GM06990 (cell line): ENCODE data around the gene EGFR.

Experiments
- DNase-seq: peaks from one replicate; pipeline ENCODE4 v3.0.0-alpha.2; 2011; ENCODE audit not compliant: insufficient read length; ENCODE audit errors: extremely low read depth
- H3K27me3 ChIP-seq: replicated peaks from 2 replicates; pipeline ENCODE4 v1.6.0; 2011; ENCODE audit warnings: low read length; ENCODE audit not compliant: control insufficient read depth, insufficient read depth
- H3K36me3 ChIP-seq: 2 replicates; pipeline ENCODE4 v1.5.1; 2011; ENCODE audit warnings: low read length; ENCODE audit not compliant: control insufficient read depth, insufficient read depth
- H3K4me3 ChIP-seq: replicated peaks from 2 replicates; pipeline ENCODE4 v1.5.1; 2011; ENCODE audit warnings: low read depth, mild to moderate bottlenecking, control low read depth, low read length
- TF ChIP-seq, protein P1 (sequence below): IDR thresholded peaks from 2 replicates; pipeline ENCODE4 v1.5.1; 2011; ENCODE audit warnings: low read length, control low read depth, mild to moderate bottlenecking, inconsistent platforms; ENCODE audit not compliant: insufficient read depth, poor library complexity, severe bottlenecking

EGFR gene

DNA sequence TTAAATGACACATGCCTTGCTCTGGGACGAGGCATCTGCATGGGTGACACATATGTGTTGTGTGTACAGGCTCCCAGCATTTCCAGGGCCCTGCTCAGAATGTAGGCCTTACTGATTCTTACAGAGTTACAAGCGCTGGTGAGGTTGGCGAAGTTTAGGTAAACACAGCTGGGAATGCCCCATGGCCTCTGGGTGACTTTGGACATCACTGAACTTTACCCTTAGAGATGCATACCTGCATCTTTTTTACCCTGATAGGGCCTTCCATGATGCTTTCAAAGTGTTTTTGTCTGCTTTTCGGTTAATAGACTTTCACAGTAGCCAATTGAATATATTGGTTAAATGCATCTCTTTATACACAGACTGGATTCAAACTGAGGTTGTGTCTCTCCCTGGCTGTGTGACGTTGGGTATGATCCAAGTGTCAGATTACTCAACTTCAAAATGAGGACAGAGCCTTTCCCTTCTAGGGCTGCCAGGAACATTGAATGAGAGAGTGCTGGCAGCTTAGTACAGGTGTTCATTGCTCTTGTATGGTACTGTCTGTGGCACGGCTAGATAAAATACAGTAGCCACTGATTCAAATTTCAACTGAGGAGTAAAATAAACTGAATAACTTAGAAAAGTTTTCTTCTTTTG is 29.5 kb downstream of the EGFR start:
- no peak for DNase-seq

GRCh38 chr7:55050281-55050680 is 31.5 kb downstream of the EGFR start:
- Histone ChIP-seq H3K27me3 (no peaks in the 10 kb centered on the region), H3K36me3 (no peaks in the 10 kb centered on the region), H3K4me3 (no peak overlapping the region)
- no peak for DNase-seq
- TF ChIP-seq, protein P1, sequence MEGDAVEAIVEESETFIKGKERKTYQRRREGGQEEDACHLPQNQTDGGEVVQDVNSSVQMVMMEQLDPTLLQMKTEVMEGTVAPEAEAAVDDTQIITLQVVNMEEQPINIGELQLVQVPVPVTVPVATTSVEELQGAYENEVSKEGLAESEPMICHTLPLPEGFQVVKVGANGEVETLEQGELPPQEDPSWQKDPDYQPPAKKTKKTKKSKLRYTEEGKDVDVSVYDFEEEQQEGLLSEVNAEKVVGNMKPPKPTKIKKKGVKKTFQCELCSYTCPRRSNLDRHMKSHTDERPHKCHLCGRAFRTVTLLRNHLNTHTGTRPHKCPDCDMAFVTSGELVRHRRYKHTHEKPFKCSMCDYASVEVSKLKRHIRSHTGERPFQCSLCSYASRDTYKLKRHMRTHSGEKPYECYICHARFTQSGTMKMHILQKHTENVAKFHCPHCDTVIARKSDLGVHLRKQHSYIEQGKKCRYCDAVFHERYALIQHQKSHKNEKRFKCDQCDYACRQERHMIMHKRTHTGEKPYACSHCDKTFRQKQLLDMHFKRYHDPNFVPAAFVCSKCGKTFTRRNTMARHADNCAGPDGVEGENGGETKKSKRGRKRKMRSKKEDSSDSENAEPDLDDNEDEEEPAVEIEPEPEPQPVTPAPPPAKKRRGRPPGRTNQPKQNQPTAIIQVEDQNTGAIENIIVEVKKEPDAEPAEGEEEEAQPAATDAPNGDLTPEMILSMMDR, result peak; percentile 37

More for the DNA sequence above, 29.5 kb downstream of the EGFR start:
- Histone ChIP-seq H3K27me3 (no peaks in the 10 kb centered on the region), H3K36me3 (no peaks in the 10 kb centered on the region), H3K4me3 (no peak overlapping the region)
- TF ChIP-seq, protein P1, result no peak

GRCh38 chr7:55052081-55052480 is 33.3 kb downstream of the EGFR start:
- TF ChIP-seq, protein P1, result no peak
- no peak for DNase-seq
- Histone ChIP-seq H3K4me3 (no peak overlapping the region), H3K27me3 (no peaks in the 10 kb centered on the region), H3K36me3 (no peaks in the 10 kb centered on the region)

DNA sequence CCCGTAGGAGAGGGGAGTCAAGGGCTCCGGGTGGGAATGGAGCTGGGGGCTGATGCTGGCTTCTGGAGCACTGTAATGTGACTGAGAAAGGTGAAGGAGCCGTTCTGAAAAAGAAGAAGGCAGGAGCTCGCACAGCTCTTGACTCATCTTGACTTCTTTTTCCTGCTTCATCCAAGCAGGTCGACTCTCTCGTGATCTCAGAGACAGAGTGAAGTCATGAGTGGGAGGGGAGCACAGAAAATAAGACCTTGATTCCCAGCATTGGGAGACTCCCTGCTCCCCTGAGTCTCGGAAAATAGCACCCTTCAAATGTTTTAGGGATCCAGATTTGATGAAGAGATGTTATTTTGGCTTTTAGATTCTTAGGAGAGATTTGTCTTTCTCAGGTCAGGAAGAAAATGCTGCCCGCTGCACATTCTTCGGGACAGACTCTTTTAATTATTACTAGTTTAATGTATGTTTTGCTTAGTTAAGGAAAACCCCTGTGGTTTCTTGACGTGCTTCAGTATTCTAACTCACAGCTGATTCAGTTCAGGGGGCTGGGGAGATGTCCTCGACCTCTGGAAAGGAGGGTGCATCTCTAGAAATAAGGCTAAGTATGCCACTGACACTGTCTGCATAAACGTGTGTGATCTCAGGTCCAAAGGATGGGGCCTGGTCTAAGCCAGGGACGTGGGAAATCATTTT is 34.1 kb downstream of the EGFR start:
- TF ChIP-seq, protein P1, result no peak
- Histone ChIP-seq H3K4me3 (no peak overlapping the region), H3K36me3 (no peaks in the 10 kb centered on the region), H3K27me3 (no peaks in the 10 kb centered on the region)
- DNase-seq, result no peak

GRCh38 chr7:55053651-55054571 is 35.1 kb downstream of the EGFR start:
- Histone ChIP-seq H3K4me3 (no peak overlapping the region), H3K27me3 (no peaks in the 10 kb centered on the region), H3K36me3 (no peaks in the 10 kb centered on the region)
- no peak for DNase-seq
- TF ChIP-seq, protein P1, result no peak
